ENCODE data around the gene CRK. TPM values are rescaled to one million over a fixed set of nuclear protein-coding genes. Genes with fewer than 3 reads are reported as not detected.

CRK gene
- polyA plus RNA-seq, 10 donors: 33.0 to 50.1 (median 43.0) TPM

DNA sequence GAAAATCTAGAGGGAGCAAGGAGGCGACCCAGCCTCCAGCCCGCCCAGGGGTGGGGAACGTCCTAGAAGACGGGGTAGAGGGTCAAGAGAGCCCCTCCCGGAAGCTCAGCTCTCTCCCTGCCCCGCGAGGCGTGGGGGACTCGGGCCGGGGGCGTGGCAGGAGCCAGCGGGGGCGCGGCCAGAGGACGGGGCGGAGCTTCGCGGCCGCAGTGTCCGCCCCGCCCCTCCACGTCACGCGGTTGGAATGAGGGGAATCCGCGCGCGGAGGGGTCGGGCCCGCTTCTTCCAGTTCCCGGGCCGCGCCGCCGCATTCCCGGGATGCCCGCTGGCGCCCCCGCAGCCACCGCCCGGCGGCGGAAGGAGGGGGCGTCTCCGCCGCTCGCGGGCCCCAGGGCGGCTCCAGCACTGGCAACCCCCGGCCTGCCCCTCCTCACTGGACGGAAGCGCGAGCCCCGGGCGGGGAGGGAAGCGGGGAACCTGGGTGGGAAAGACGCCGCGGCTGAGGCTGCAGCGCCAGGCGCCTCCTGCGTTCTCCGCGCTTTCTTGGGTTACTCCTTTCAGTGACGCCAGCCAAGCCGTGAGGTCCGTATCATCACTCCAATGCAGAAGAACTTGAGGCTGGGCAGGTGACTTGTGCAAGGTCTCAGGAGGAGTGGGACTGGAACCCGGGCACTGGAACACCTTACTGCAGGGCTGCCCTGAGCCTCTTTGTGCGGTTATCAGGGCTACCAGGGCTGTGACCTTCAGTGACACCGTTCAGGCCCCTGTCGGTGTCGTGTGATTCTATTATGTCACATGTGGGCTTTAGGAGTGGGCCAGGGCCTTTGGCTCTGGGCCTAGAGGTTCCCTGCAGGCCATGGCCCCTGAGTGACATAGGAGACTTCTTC is 32.1 kb upstream of the CRK start:
- peak; percentile 89 to 95 (median 92) for DNase-seq

DNA sequence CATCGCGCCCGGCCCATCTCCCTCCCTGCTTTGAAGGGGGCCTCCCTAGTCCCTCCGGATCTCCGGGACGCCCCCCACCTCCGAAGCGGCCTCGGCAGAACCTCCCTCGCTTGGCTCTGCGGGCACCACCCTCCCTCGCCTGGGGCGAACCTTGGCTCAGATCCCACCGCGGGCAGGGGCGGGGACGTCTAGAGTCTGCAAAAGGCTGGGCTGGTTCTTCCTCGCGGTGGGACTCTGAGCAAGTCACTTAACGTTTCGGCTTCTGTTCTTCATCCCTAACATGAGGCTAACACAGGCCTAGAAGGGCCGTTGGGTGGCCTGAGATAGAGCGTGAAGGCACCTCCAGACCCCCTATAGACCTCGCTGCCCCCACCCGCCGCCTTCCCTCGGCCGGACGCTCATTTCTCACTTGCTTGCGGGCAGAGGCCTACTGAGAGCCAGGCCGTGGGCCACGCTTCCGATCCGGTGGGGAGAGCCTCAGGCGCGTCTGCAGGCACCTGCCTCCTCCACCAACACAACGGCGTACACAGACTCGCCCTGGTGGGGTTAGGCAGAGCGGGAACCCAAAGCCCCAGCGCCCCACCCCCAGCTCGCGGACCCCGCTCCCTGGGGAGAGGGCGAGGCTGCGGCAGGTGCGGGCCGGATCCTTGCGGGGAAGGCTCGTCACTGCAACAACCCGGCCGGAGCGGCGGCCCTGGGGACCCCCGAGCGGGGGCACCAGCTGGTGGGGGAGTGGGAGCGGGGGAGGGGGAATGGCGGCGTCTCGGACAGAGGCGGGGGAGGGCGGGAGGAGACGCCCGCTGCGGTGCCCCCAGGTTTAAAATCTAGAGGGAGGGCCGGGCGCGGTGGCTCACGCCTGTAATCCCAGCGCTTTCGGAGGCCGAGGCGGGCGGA is 31.0 kb upstream of the CRK start:
- peak in 1 of 3 donors; percentile 79 for DNase-seq

GRCh38 chr17:1485423-1486376 is 29.7 kb upstream of the CRK start:
- peak in 2 of 3 donors; percentile 70 to 85 for DNase-seq

DNA sequence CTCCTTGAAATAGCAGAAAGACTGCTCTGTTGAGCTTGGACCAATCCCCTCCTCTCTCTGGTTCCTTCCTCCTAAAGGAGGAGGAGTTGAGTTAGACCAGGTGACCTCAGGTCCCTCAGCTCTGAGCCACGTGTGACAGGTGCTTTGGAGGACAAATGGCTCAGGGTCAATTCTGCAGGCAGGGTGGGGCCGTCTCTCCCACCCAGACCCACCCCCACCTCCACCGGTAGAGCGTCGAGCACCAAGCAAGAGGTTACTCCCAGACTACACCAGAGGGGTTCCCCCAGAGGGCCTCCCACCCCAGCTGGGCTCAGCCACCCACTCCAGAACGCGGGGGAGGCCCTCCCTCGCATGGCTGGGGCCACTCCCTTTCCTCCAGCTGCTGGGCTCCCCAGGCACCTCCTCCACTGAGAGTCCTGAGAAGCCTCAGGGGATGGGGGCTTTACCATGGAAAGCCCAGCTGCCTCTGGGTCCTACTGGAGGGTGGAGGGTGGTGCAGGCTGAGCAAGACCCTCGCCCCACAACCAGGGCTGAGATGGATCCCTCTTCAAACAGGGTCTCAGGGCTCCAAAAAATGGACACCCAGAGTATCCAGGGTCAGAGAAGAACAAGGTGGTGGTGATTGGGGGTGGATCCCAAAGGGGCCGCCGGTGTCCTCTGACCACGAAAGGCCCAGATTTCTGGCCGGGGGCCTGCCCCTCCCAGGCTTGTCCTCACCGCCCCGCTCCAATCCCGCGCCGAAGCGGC is 28.8 kb upstream of the CRK start:
- DNase-seq: peak in 1 of 3 donors; percentile 76

DNA sequence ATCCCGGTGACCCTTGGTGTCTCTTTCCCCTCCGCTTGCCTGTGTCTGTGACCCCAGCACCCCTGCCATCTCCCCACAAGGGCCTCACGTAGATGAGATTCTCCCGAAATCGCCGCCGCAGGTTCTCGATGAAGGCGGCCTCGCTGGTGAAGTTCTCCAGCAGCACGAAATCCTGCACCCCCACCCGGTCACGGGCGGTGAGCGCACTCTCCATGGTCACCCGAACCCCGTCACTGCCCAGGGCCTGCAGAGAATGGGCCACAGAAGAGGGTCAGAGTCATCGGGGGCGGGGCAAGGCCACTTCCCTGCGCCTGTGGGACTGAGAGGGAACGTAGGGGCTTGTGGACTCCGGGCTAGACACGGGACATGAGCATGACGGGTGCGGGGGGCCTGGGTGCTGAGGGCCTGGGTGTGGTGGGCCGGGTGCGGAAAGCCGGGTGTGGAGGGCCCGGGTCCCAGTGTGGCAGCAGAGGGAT is 28.1 kb upstream of the CRK start:
- DNase-seq: no peak

GRCh38 chr17:1482680-1483079 is 26.6 kb upstream of the CRK start:
- DNase-seq: no peak

DNA sequence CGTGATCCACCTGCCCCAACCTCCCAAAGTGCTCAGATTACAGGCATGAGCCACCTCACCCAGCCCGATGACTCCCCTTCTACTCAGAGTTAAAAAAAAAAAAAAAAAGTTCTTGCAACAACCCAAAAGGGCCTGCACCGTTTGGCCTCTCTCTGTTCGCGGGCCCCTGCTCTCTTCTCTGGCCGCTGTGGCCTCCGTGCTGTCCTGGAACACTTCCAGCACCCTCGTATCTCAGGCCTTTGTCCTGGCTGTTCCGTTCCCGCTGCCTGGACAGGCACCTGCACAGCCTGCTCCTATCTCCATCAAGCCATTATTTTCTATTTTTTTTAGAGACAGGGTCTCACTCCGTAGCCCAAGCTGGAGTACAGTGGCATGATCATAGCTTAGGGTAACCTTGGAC is 25.7 kb upstream of the CRK start:
- no peak for DNase-seq

DNA sequence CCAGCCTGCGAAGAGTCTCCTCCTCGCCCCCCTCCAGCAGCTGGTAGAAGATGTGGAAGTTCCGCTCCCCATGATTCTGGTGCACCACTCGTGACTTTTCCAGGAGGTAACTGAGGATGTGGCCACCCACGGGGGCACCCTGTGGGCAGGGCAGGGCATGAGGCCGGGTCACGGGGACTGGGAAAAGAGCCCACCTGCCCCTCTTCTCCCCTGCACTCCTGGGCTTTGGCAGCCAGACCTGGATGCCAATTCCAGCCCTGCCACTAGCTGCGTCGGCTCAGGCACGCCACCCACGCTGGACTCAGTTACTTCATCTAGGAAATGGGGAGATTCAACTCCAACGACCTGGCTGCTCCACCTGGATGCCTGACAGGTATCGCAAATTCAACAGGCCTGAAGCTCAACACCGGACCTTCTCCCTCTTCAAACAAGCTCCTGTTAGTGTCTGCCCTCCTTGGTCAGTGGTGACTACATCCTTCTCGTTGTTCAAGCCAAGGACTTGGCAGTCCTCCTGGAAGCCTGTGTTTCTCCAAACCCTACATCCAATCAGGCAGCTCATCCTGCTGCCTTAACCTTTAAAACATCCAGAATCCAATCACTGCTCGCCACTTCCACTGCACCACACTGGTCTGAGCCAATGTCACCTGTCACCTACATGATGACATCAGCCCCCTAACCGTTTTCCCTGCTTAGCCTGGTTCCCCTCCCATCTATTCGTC is 24.9 kb upstream of the CRK start:
- no peak for DNase-seq

DNA sequence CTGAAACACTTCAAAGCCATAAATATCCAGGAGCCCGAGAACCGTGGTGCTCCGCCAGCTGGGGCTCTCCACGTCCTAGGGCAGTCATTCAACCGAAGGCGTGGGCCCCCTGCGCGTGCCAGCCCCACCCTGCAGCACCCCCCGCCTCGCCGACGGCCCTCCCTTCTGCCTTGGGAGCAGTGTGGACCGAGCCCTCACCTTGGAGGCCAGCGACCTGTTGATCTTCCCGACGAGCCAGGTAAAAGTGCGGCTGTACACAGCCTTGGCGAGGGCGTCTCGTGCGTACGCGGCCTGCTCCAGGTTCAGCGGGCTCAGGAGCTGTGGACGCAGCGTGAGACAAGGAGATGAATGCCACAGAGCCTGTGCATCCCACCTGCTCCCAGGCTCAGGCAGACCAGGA is 22.4 kb upstream of the CRK start:
- no peak for DNase-seq

- DNase-seq: no peak
Measured at GRCh38 chr17:1475321-1475854, 19.4 kb upstream of the CRK start.

- DNase-seq: no peak
Measured at GRCh38 chr17:1474402-1475189, 18.6 kb upstream of the CRK start.

GRCh38 chr17:1473841-1474240 is 17.8 kb upstream of the CRK start:
- DNase-seq: no peak

DNA sequence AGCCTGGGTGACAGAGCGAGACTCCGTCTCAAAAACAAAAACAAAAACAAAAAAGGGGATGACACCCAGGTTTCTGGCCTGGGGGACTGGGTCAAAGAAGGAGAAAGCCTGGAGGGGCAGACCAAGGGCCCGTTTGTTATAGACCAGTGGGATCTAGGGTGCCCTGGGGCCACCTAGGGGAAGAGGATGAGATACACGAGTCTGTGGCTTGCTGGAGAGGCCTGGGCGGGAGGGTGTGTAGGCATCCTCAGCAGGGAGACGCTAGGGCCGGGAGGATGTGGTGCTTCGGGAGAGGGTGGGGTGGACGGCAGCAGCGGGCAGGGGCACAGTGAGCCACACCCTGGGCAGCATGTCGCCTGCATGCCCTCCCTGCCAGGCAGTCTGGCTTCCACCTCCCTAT is 17.1 kb upstream of the CRK start:
- DNase-seq: no peak

DNA sequence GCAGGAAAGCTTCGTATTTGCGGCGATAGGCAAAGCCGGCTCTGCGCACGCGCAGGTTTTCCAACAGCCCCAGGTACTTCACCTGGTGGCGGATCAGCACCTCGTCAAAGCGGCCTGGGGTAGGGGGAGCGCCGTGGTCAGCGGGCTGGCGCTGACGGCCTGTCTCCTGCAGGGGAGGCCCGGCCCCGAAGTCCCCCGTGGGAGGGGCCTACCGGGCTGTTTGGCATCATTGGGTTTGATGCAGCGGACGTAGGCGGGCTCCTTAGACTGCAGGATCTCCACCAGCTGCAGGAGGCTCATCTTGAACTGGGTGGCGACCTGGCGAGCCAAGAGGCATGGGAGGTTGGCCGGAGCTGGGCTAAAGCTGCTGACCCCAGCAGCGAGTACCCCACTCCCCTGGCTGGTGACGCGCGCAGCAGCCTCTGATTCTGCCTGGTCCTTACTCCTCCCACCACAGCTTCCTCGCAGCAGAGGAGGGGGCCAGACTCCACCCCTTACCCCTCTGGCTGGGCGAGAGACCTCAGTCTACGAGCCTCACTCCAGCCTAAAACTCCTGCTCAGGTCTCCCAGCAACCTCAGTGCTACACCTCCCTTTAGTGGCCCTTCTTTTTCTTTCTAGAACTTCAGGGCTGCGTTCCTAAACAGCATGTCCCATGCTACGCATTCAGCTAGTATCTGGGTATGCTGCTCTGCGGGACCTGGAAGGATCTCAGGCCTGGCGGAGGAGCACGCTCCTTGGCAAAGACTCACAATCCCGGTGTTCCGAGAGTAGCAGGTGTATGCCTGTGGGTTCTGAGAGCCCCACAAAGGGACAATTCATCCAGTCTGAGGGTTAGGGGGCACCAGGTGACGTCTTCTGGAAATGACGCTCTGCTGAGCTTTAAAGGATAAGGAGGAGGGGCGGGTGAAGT is 16.1 kb upstream of the CRK start:
- no peak for DNase-seq

GRCh38 chr17:1471490-1471889 is 15.5 kb upstream of the CRK start:
- no peak for DNase-seq

- DNase-seq: no peak
Measured at GRCh38 chr17:1470755-1471462, 14.9 kb upstream of the CRK start.

All from muscle of back (tissue), 11 donors.